Heart left ventricle (tissue), 16 donors: Measurements from ENCODE around the gene TRPC1. TPM values are rescaled to one million over a fixed set of nuclear protein-coding genes. Genes with fewer than 3 reads are reported as not detected.
A peak's percentile ranks its signal among the peaks of the same experiment; 100 is the strongest.

Source experiments
- ATAC-seq, 4 donors: fragments of 200-7000 bp; cut with Tn5 transposase; one replicate each; pipeline ENCODE4 v1.9.1; 2020 to 2022; ENCODE audit warnings: moderate library complexity in 4 of 4, mild to moderate bottlenecking in 3 of 4, moderate number of reproducible peaks in 1 of 4
- DNase-seq, 5 donors: peaks; one replicate each; pipeline ENCODE4 v3.0.0-alpha.2; 2020
- H3K27ac ChIP-seq, 12 donors: fragments of 200-600 bp; sonication (generic) in 4 of 12; one replicate each; pipeline versions ENCODE4 v1.5.0 to v1.8.0; 2016 to 2022; ENCODE audit warnings: mild to moderate bottlenecking in 2 of 12
- H3K27me3 ChIP-seq, 9 donors: fragments of 200-600 bp; sonication (generic) in 2 of 9; one replicate each; pipeline versions ENCODE4 v1.5.1 to v1.8.0; 2016 to 2022; ENCODE audit warnings: mild to moderate bottlenecking in 3 of 9
- H3K36me3 ChIP-seq, 9 donors: fragments of 200-600 bp; sonication (generic) in 2 of 9; one replicate each; pipeline versions ENCODE4 v1.5.0 to v1.8.0; 2018 to 2022; ENCODE audit warnings: mild to moderate bottlenecking in 2 of 9
- H3K4me1 ChIP-seq, 12 donors: fragments of 200-600 bp; sonication (generic) in 4 of 12; one replicate each; pipeline versions ENCODE4 v1.5.0 to v1.8.0; 2016 to 2022; ENCODE audit warnings: mild to moderate bottlenecking in 3 of 12
- H3K4me3 ChIP-seq, 12 donors: fragments of 200-600 bp; sonication (generic) in 4 of 12; one replicate each; pipeline versions ENCODE4 v1.5.0 to v1.8.0; 2017 to 2022; ENCODE audit warnings: mild to moderate bottlenecking in 9 of 12, moderate library complexity in 4 of 12
- H3K9me3 ChIP-seq, 12 donors: fragments of 200-600 bp; sonication (generic) in 4 of 12; one replicate each; pipeline versions ENCODE4 v1.5.0 to v1.8.0; 2016 to 2022; ENCODE audit warnings: mild to moderate bottlenecking in 1 of 12
- CTCF ChIP-seq, 12 donors: fragments of 200-600 bp; sonication (generic) in 4 of 12; IDR thresholded peaks; one replicate each; pipeline versions ENCODE4 v1.5.0 to v1.8.0; 2018 to 2022; ENCODE audit warnings: antibody characterized with exemption in 12 of 12, mild to moderate bottlenecking in 5 of 12
- POLR2A ChIP-seq, 2 donors: fragments of 450-650 bp; IDR thresholded peaks; one replicate each; pipeline ENCODE4 v1.6.1; 2017; ENCODE audit warnings: antibody characterized with exemption in 2 of 2, mild to moderate bottlenecking in 2 of 2, moderate library complexity in 2 of 2
- WGBS, 4 donors: extraction: QIAGEN DNeasy Blood & Tissue Kit in 2 of 4; methylation state at CpG; one replicate each; pipeline versions ENCODE4 v1.1.5 to v1.1.7; 2013 to 2018; 5-methylcytosine and 5-hydroxymethylcytosine counted together
- intact Hi-C, 10 donors: fragments of 100-400 bp; cut with DNase I; formaldehyde crosslinking; loops; one replicate each; pipeline versions ENCODE4 v1.11.1 to v1.14.2; 2022
- polyA plus RNA-seq, 2 donors: library from polyadenylated mRNA; stranded (reverse); fragments of 200-250 nt; gene quantifications; one replicate each; pipeline ENCODE4 v1.2.3, GENCODE V29; 2013
- total RNA-seq, 9 donors: library from RNA; depleted of rRNA in 2 of 9; stranded (reverse); fragments of >200 nt in 2 of 9; fragmentation: NEBNext Ultra II Directional in 3 of 9; extraction: Animal tissue kit (Norgen Biotek cat#: 25700) in 3 of 9; gene quantifications; one replicate each; pipeline versions ENCODE4 v1.1.0 to v1.2.4, GENCODE V29; 2016 to 2023
- donor health status: ischemic (EF 13 %, LVEDD 7.1; RV severe dilation, severe dysfunction).
- donor health status: healthy with polysubstance abuse.
- donor health status: DM: no; HTN: yes; CAD: no.
- donor health status: DM: no; HTN: no; CAD: no.
- donor health status: ischemic (EF 25% LVEDD 6.9; RV normal size, moderate dysfunction).
- donor health status: ischemic (EF 25% LVEDD 5.7; RV mildly dilated, moderate dysfunction).
- donor health status: healthy.
- donor health status: DM: yes; HTN: yes; CAD: no.
- donor health status: ischemic (EF 35%, LVEDD 5.7; RV mildly dilated, moderate dysfunction).
- donor health status: nonischemic (EF 11% LVEDD 7.7; RV severe dilation, severe dysfunction).
- donor health status: DM: yes; HTN: yes; CAD: no.
- donor health status: PGD.
- donor health status: ischemic (EF 29% LVEDD 5.4; RV normal size, mild dysfunction).
- donor health status: nonischemic (EF 23%, LVEDD 6.1; RV moderate dilation, normal function).

Gene TRPC1
- total and polyA plus RNA-seq, 11 donors: 3.0 to 14.2 (median 10.0) TPM

DNA sequence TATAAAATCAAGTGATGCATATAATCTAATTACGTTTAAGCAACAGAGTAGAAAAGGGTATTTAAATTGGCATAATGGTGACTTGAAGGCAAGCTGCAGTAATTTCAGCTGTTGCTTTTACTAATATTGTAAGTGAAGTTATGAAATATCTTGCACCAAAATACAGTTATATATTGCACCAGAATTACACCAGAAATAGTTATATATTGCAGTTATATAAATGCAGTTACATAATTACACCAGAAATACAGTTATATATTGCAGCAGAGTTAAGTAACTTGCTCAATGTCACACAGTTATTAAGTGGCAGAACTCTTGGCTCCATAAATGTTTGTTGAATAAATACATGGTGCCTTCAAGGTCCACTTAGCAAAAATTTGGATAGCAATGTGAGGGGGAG, 113.7 kb downstream of the TRPC1 start:
- intact Hi-C loops: loop anchor here in 2 of 10 donors (10.0 kb wide), 2 partner anchors 97 to 253 kb away; no protein-coding TSS in a partner anchor

GRCh38 chr3:142839831-142840230, 116.0 kb downstream of the TRPC1 start:
- no peaks in the 10 kb centered on the region for H3K9me3 ChIP-seq
- WGBS, 4 donors: 52 to 69% (median 57%) methylated on average over 2 of the region's 2 CpGs
- H3K27me3 ChIP-seq: no peaks in the 10 kb centered on the region
- no peak for ATAC-seq
- no peak for DNase-seq
- H3K4me3 ChIP-seq: no peak overlapping the region
- peaks cover 0 to 4% (median 0%) of the 10 kb centered on the region in 12 donors for H3K4me1 ChIP-seq
- intact Hi-C loops: loop anchor here in 2 of 10 donors (5.0 to 10.0 kb wide), 3 partner anchors 95 to 255 kb away; no protein-coding TSS in a partner anchor
- no peak for TF ChIP-seq POLR2A (IDR thresholded peaks at IDR 0.05)
- no peak for TF ChIP-seq CTCF (IDR thresholded peaks at IDR 0.05)
- no peak overlapping the region for H3K27ac ChIP-seq
- H3K36me3 ChIP-seq: peaks cover 0 to 30% (median 0%) of the 10 kb centered on the region in 9 donors

More for the DNA sequence above, 113.7 kb downstream of the TRPC1 start:
- H3K36me3 ChIP-seq: peaks cover 0 to 36% (median 0%) of the 10 kb centered on the region in 9 donors
- H3K27me3 ChIP-seq: no peaks in the 10 kb centered on the region
- no peak overlapping the region for H3K27ac ChIP-seq
- WGBS, 4 donors: 90 to 100% (median 91%) methylated on average over 1 of the region's 1 CpG
- H3K9me3 ChIP-seq: no peaks in the 10 kb centered on the region
- H3K4me1 ChIP-seq: peaks cover 0 to 4% (median 0%) of the 10 kb centered on the region in 12 donors
- ATAC-seq (no peak), DNase-seq (no peak)
- H3K4me3 ChIP-seq: no peak overlapping the region
- TF ChIP-seq POLR2A (IDR thresholded peaks at IDR 0.05) (no peak), CTCF (IDR thresholded peaks at IDR 0.05) (no peak)

- no peak overlapping the region for H3K4me3 ChIP-seq
- DNase-seq (no peak), ATAC-seq (no peak)
- peaks cover 0 to 13% (median 4%) of the 10 kb centered on the region in 12 donors for H3K4me1 ChIP-seq
- intact Hi-C loops: loop anchor here in 1 of 10 donors (5.0 kb wide), 1 partner anchor 148 kb away; no protein-coding TSS in a partner anchor
- H3K36me3 ChIP-seq: peaks cover 0 to 15% (median 0%) of the 10 kb centered on the region in 9 donors
- no peak overlapping the region for H3K27ac ChIP-seq
- 61 to 69% (median 64%) methylated on average over 4 of the region's 4 CpGs for WGBS, 4 donors
- H3K9me3 ChIP-seq: no peaks in the 10 kb centered on the region
- TF ChIP-seq POLR2A (IDR thresholded peaks at IDR 0.05): no peak
- TF ChIP-seq CTCF (IDR thresholded peaks at IDR 0.05): peak in 8 of 12 donors; percentile 20 to 48 (median 36)
- no peaks in the 10 kb centered on the region for H3K27me3 ChIP-seq
These were observed 120.6 kb downstream of the TRPC1 start for GRCh38 chr3:142844339-142844977.

DNA sequence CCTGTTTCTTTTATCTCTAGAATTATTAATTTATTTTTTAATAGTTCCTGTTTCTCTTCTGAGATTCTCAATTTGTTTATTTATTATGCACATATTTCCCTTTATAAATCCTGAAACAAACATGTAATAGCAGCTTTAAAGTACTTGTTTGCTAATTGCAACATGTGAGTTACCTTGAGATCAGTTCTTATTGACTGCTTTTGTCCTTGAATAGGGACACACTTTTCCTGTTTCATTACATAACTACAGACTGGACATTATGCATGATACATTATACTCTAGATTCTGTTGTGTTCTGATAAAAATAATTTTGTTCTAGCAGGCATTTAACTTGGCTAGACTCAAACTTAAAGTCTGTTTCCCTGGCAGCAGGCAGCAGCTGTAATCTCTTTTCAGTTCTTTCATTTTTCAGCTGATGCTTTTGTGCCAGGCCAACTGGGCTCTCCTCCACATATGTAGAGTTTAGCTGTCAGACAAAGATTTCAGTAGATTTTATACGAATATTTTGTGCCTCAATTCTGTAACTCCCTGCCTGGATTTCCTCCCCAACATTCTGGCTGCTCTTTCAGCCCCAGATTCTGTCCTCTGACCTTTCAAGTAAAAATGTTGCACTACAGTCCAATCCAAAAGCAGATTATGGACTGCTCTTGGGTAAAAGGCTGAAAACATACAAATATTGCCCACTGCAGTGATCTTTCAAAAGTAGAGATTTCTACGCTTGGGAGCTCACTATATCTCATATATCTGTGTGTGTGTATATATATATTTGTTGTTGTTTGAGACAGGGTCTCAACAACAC, 123.1 kb downstream of the TRPC1 start:
- DNase-seq: no peak
- TF ChIP-seq POLR2A (IDR thresholded peaks at IDR 0.05) (no peak), CTCF (IDR thresholded peaks at IDR 0.05) (no peak)
- WGBS, 4 donors: 34 to 65% (median 38%) methylated on average over 2 of the region's 2 CpGs
- ATAC-seq: peak in 1 of 4 donors; percentile 22
- peaks cover 0 to 9% (median 0%) of the 10 kb centered on the region in 9 donors for H3K36me3 ChIP-seq
- H3K27ac ChIP-seq: peak overlapping the region in 8 of 12 donors; percentile 19 to 64 (median 30)
- H3K9me3 ChIP-seq: no peaks in the 10 kb centered on the region
- H3K4me3 ChIP-seq: no peak overlapping the region
- H3K27me3 ChIP-seq: no peaks in the 10 kb centered on the region
- intact Hi-C loops: loop anchor here in 1 of 10 donors (5.0 kb wide), 1 partner anchor 145 kb away; no protein-coding TSS in a partner anchor
- peaks cover 0 to 29% (median 7%) of the 10 kb centered on the region in 12 donors for H3K4me1 ChIP-seq
